NCI-H128 (cell line): ENCODE results near the gene NOC2L.
A peak's percentile ranks its signal among the peaks of the same experiment; 100 is the strongest.

Source experiments
- DNase-seq: peaks from one replicate; lab custom pipeline; 2025; ENCODE audit not compliant: unreplicated experiment; lab: John Stamatoyannopoulos, UW

NOC2L gene

GRCh38 chr1:930633-931138 lies 28.4 kb downstream of the NOC2L start:
- DNase-seq: no peak

DNA sequence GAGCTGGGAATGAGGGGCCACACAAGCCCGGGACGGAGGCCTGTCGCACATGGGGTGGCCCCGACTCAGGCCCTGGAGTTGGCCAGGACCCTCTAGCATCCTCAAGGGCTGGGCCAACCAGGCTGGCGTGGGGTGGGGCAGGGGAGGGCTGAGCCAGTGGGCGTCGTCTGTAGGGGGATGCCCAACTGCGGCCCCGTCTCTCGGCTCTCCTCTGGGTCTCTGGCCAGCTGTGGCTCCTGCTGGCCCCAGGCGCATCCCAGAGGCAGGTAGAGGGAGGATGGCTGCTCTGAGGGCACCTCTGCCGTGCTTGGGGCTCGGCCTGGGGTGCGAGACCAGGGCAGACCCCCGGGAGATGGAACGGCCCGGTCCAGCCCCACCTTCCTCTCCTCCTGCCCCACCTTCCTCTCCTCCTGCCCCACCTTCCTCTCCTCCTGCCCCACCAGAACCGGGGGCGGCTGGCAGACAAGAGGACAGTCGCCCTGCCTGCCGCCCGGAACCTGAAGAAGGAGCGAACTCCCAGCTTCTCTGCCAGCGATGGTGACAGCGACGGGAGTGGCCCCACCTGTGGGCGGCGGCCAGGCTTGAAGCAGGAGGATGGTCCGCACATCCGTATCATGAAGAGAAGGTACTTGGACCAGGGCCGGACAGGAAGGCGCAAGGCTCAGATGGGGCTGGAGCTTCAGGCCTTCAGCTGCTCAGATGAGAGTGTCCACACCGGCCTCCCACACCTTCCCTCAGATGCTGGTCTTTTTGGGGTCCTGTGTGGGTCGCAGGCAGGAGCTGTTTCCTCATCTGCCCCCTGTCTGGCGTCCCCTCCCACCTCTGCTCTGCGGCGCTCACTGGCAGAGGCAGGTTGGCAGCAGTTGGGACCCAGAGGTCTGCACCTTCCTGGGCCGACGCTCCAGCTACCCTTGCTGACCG lies 29.1 kb downstream of the NOC2L start:
- no peak for DNase-seq

- DNase-seq: no peak
Measured at GRCh38 chr1:928825-929661, 30.0 kb downstream of the NOC2L start.

- DNase-seq: no peak
Measured at GRCh38 chr1:927748-928147, 31.3 kb downstream of the NOC2L start.

DNA sequence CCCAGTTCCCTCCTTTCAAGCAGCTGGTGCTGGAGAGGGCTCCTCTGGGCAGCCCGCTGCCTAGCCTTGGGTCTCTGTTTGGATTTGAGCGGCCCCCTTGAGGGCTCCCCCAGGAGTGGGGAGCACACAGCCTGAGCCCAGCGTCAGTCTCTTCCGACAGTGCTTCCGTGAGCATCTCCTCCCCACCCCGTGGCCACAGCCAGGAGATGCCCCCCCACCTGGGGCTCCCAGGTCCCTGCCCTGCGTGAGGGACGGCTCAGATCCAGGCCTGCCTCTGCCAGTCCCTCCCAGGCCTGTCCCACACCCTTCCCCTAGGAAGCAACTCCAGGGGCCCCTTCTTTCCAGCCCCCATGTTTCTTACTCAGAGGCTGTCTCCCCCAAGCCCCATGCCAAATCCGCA lies 31.8 kb downstream of the NOC2L start:
- no peak for DNase-seq

DNA sequence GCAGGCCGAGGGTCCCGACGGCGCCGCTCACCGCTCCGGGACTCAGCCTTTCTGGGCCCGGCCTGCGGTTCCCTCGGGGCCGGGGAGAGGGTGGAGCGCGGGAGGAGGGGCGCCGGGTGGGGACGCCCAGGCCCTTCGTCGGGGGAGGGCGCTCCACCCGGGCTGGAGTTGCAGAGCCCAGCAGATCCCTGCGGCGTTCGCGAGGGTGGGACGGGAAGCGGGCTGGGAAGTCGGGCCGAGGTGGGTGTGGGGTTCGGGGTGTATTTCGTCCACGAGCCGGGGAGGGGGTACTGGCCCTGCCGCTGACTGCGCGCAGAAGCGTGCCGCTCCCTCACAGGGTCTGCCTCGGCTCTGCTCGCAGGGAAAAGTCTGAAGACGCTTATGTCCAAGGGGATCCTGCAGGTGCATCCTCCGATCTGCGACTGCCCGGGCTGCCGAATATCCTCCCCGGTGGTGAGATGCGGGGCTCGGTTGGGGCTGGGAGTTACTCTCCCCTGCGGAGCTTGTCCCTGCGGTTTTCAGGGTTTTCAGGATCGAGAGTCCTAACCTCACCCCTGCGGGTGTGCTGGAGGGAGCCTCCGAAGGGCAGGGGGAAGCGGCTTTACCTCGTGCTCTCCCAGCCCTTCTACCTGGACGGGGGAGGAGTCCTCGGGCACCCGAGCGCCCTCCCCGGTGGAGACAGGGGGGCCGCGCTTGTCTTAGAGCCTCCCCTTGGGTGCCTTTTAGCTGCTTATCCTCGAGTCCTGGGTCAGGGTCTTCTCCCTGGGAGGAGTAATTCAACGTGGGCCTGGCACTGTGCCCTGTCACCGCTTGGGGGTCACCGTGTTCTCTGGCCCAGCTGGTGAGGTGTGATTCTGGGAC lies 33.3 kb downstream of the NOC2L start:
- DNase-seq: no peak

- no peak for DNase-seq
Measured at GRCh38 chr1:924656-925560, 34.1 kb downstream of the NOC2L start.

- no peak for DNase-seq
Measured at GRCh38 chr1:923991-924655, 34.9 kb downstream of the NOC2L start.

DNA sequence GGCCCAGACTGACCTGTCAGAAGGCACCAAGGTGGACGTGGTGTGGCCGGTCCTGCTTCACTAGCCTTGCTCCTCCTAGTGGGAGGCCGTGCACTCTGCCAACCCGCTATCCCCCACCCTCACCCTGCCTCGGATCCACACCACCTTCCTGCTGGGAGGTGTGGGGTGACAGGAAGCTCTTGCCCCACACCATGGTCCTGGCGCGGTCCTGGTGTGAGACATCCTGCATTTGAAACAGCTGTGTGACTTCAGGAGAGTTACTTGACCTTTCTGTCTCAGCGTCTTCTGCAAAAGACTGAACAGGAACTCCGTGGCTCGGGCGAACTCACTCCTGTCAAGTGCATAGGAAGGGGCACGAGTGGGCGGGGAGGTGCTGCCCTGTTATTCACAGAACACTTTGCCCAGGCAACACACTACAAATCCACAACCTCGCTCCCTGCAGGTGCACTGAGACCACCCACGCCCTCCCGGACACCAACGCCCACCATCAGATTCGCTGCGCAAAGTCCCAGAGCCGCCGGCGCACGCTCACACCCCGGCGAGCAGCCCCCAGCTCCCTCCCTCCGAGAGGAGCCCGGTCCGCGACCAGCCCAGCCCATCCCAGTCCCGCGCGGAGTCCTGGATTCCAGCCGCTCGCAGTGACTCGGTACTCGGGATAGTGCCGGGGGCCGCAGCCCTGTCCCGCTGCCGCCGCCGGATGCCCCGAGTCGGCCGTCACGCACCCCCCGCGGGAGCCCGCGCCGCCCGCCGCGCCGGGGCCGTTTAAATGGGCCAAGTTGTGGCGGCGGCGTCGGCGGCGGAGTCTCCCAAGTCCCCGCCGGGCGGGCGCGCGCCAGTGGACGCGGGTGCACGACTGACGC lies 35.7 kb downstream of the NOC2L start, which contains the start of gene SAMD11:
TSS of gene SAMD11 (plus strand) at position 793 of the 860 bp plus-strand sequence. CDS start 509 bp downstream, outside the sequence.
- peak; percentile 57 for DNase-seq

DNA sequence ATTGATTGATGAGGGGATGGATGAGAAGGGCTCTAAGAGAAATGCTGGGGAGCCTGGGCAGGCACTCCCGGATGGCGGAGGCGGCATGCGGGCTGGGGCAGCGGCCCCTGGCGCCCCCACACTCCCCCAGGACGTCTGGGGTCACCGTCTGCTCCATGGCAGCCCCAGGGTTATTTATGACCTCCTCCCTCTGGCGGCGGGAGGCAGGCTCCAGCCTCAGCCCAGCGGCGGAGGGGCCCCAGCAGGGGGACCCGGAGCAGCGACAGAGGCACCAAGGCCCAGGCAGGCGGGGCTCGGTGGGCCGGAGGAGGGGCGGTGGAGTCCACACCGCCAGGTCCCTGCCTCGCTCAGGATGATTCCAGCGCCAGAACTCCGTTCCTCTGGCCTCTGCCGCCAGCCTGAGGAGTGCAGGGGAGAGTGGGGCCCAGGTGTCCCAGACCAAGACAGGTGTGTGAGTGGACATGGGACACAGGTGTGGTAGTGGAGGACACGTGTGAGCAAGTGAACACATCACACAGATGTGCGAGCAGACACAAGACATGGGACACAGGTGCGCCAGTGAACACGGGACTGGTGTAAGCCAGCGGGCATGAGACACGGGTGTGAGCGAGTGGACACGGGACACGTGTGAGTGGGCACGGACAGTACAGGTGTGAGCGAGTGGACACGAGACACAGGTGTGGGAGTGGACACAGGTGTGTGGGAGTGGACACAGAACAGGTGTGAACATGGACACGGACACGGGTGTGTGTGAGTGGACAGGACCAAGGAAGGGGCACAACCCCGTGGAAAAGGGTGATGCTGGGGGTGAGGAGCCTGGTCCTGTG lies 37.8 kb downstream of the NOC2L start:
- DNase-seq: peak; percentile 68

GRCh38 chr1:920521-920920 lies 38.5 kb downstream of the NOC2L start:
- no peak for DNase-seq

DNA sequence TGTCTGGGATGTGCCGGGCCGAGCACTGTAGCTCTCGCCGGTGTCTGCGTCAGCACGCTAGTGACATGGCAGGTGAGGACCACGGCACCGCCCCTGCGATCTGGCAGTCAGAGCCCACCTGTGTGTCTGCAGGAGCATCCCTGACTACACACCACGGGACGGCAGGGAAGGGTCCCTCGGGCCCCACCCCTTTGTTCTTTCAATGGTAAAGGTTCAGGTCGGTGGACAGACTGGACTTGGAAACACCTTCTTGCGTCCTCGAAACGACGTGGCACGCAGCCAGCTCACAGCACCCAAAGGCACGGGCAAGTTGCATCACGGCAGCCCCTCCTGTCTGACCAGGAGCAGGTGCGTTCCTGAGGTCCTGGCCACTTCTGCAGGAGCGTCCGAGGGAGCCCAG lies 39.0 kb downstream of the NOC2L start:
- DNase-seq: no peak

DNA sequence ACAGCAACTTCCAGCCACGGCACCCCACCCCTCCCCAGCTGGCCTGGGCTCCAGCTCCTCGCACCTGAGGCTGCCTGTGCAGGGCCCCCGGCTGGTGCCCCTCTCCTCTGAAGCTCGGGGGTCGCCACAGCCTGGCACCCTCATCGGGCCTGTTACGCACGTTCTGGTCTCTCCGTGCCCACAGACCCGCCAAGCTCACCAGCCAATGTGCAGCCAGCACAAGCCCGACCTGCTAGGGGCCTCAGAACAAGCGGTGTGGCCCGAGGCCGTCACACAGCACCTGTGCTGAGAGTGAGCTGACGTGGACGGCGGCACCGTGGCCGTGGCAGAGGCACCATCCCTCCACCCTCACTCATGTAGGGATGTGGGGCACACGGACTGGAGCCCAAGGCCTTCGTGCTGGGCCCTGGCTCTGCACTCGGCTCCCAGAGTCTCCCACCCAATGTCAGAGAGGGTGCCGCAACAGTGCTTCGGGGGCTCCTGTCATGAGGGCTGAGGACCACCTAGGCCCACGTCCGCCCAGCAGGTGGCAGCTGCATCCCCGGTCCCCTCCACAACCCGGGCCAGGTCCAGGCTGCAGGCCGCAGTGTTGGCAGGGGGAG lies 39.7 kb downstream of the NOC2L start:
- no peak for DNase-seq

- DNase-seq: no peak
Measured at GRCh38 chr1:918843-919242, 40.2 kb downstream of the NOC2L start.

DNA sequence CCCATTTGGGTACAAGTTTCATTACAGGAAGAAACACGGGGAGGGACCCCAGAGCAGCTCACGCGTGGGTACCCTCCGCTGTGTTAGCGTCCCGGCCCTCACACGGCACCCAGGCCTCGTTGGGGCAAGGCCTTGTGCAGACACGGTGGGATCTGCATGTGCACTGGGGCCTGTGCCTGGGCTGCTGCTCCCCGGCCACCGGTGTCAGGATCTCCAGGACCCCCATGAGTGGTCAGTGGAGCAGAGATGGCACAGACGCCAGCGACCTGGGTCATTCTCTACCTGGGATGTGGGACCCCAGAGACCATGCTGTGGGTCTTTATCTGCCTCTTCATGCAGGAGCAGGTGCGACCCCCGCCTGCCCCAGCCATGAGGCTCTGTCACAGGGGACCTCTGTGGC lies 40.7 kb downstream of the NOC2L start:
- DNase-seq: no peak

- no peak for DNase-seq
Measured at GRCh38 chr1:917466-918091, 41.5 kb downstream of the NOC2L start.

- DNase-seq: no peak
Measured at GRCh38 chr1:917076-917459, 42.0 kb downstream of the NOC2L start.
